GM10248 (cell line): ENCODE measurements around the gene ARHGAP23.

Experiments used
- CTCF ChIA-PET: fragments of 300-600 bp; sonication (Branson Sonifier 250); formaldehyde crosslinking; extraction: SDS; loops from one replicate; lab custom pipeline; 2021; ENCODE audit warnings: antibody characterized with exemption; lab: Yijun Ruan, JAX
- POLR2A ChIA-PET: fragments of 350-650 bp; sonication (Branson Sonifier 250); formaldehyde crosslinking; extraction: SDS; loops from one replicate; lab custom pipeline; 2020; ENCODE audit warnings: antibody characterized with exemption; lab: Yijun Ruan, JAX
- DNase-seq: peaks from one replicate; pipeline ENCODE4 v3.0.0; 2012; ENCODE audit errors: extremely low spot score
- CTCF ChIP-seq: IDR thresholded peaks from 2 replicates; pipeline ENCODE4 v1.5.1; 2012; ENCODE audit warnings: mild to moderate bottlenecking, low read depth; ENCODE audit errors: extremely low read depth, missing control alignments, control extremely low read depth

The ARHGAP23 gene

GRCh38 chr17:38545531-38546225 lies 117.4 kb downstream of the ARHGAP23 start:
- ChIA-PET CTCF (interaction anchor here (1.2 to 11.1 kb wide), 3 partner anchors 10 to 13 kb away, joined by 3 to 77 read pairs (median 6); no protein-coding TSS in a partner anchor), POLR2A (no interaction called here)
- no peak for TF ChIP-seq CTCF
- DNase-seq = no peak

- no peak for DNase-seq
- ChIA-PET CTCF (interaction anchor here (1.3 to 15.6 kb wide), 4 partner anchors 9 to 115 kb away, joined by 4 to 416 read pairs (median 42); no protein-coding TSS in a partner anchor), POLR2A (no interaction called here)
- no peak for TF ChIP-seq CTCF
Measured at GRCh38 chr17:38546396-38546795, 118.1 kb downstream of the ARHGAP23 start.

GRCh38 chr17:38547444-38547843 lies 119.2 kb downstream of the ARHGAP23 start:
- ChIA-PET POLR2A (no interaction called here), CTCF (interaction anchor here (1.6 to 15.6 kb wide), 4 partner anchors 9 to 113 kb away, joined by 4 to 416 read pairs (median 40); no protein-coding TSS in a partner anchor)
- TF ChIP-seq CTCF = no peak
- DNase-seq = no peak

GRCh38 chr17:38549285-38549684 lies 121.0 kb downstream of the ARHGAP23 start:
- ChIA-PET POLR2A (no interaction called here), CTCF (interaction anchor here (1.0 to 15.6 kb wide), 4 partner anchors 9 to 112 kb away, joined by 3 to 416 read pairs (median 40); no protein-coding TSS in a partner anchor)
- TF ChIP-seq CTCF = no peak
- DNase-seq = no peak

GRCh38 chr17:38550661-38551060 lies 122.4 kb downstream of the ARHGAP23 start:
- no peak for DNase-seq
- ChIA-PET POLR2A (no interaction called here), CTCF (interaction anchor here (11.1 to 15.6 kb wide), 2 partner anchors 8 to 110 kb away, joined by 77 to 416 read pairs; no protein-coding TSS in a partner anchor)
- TF ChIP-seq CTCF = no peak

GRCh38 chr17:38551121-38551520 lies 122.9 kb downstream of the ARHGAP23 start:
- no peak for TF ChIP-seq CTCF
- ChIA-PET CTCF (interaction anchor here (0.7 to 15.6 kb wide), 2 partner anchors 11 to 110 kb away, joined by 3 to 416 read pairs; no protein-coding TSS in a partner anchor), POLR2A (no interaction called here)
- no peak for DNase-seq
